Spleen (tissue), 11 donors: ENCODE results near the gene DPM3. TPM values are rescaled to one million over a fixed set of nuclear protein-coding genes. Genes with fewer than 3 reads are reported as not detected.

Source experiments
- DNase-seq: peaks from one replicate; pipeline ENCODE4 v3.0.0-alpha.2; 2020
- H3K27ac ChIP-seq, 8 donors: fragments of 200-600 bp; sonication (generic) in 7 of 8; 1 replicate in 4 of 8; 2 replicates in 4 of 8; pipeline versions ENCODE4 v1.5.0 to v1.8.0; 2016 to 2021; ENCODE audit warnings: inconsistent platforms in 4 of 8, mild to moderate bottlenecking in 4 of 8, moderate library complexity in 1 of 8
- H3K27me3 ChIP-seq, 7 donors: fragments of 200-600 bp; sonication (generic) in 6 of 7; replicated peaks in 1 of 7; 1 replicate in 4 of 7; 2 replicates in 3 of 7; pipeline versions ENCODE4 v1.5.0 to v1.8.0; 2016 to 2021; ENCODE audit warnings: inconsistent platforms in 3 of 7, mild to moderate bottlenecking in 1 of 7
- H3K36me3 ChIP-seq, 6 donors: fragments of 200-600 bp; sonication (generic) in 5 of 6; 1 replicate in 4 of 6; 2 replicates in 2 of 6; pipeline versions ENCODE4 v1.5.0 to v1.8.0; 2016 to 2021; ENCODE audit warnings: inconsistent platforms in 2 of 6
- H3K4me1 ChIP-seq, 6 donors: fragments of 200-600 bp; sonication (generic) in 5 of 6; 1 replicate in 3 of 6; 2 replicates in 3 of 6; pipeline versions ENCODE4 v1.5.0 to v1.8.0; 2016 to 2021; ENCODE audit warnings: inconsistent platforms in 3 of 6
- H3K4me3 ChIP-seq, 8 donors: fragments of 200-600 bp; sonication (generic) in 7 of 8; 1 replicate in 4 of 8; 2 replicates in 4 of 8; pipeline versions ENCODE4 v1.5.0 to v1.8.0; 2016 to 2021; ENCODE audit warnings: inconsistent platforms in 4 of 8, mild to moderate bottlenecking in 4 of 8, moderate library complexity in 2 of 8
- H3K9me3 ChIP-seq, 8 donors: fragments of 200-600 bp; sonication (generic) in 7 of 8; 1 replicate in 4 of 8; 2 replicates in 4 of 8; pipeline versions ENCODE4 v1.5.0 to v1.8.0; 2016 to 2021; ENCODE audit warnings: inconsistent platforms in 4 of 8
- POLR2A ChIP-seq, 3 donors: fragments of 450-650 bp; IDR thresholded peaks; one replicate each; pipeline ENCODE4 v1.5.1; 2017; ENCODE audit warnings: antibody characterized with exemption in 3 of 3, mild to moderate bottlenecking in 1 of 3
- POLR2AphosphoS5 ChIP-seq, 3 donors: sonication (generic); formaldehyde crosslinking; IDR thresholded peaks; one replicate each; pipeline ENCODE4 v1.5.1; 2017; ENCODE audit warnings: antibody characterized with exemption in 3 of 3
- WGBS, 5 donors: extraction: QIAGEN DNeasy Blood & Tissue Kit in 3 of 5; methylation state at CpG; one replicate each; pipeline versions ENCODE4 v1.1.5 to v1.1.7; 2013 to 2018; 5-methylcytosine and 5-hydroxymethylcytosine counted together
- intact Hi-C: fragments of 100-400 bp; cut with DNase I; formaldehyde crosslinking; loops from one replicate; pipeline ENCODE4 v1.15.0; 2023; ENCODE audit warnings: low total_unique reads
- polyA plus RNA-seq, 3 donors: library from polyadenylated mRNA; stranded (reverse); fragments of 200-250 nt; gene quantifications; one replicate each; pipeline ENCODE4 v1.2.1, GENCODE V29; 2013
- total RNA-seq, 7 donors: library from RNA; depleted of rRNA in 3 of 7; stranded (reverse); fragments of >200 nt in 3 of 7; fragmentation: NEBNext Ultra II Directional in 4 of 7; extraction: Animal tissue kit (Norgen Biotek cat#: 25700) in 4 of 7; gene quantifications; one replicate each; pipeline versions ENCODE4 v1.1.0 to v1.2.1, GENCODE V29; 2016 to 2021
- TF ChIP-seq, protein P1 (sequence below), 11 experiments: fragments of 200-600 bp in 7 of 11; fragments of 450-650 bp in 4 of 11; sonication (generic) in 4 of 11; IDR thresholded peaks in 8 of 11; conservative IDR thresholded peaks in 3 of 11; 1 replicate in 7 of 11; 2 replicates in 4 of 11; pipeline versions ENCODE4 v1.4.0 to v1.8.0; 2016 to 2021; ENCODE audit warnings: antibody characterized with exemption in 11 of 11, inconsistent platforms in 4 of 11, mild to moderate bottlenecking in 1 of 11
- donor health status: healthy with polysubstance abuse.
- donor health status: DM: no; HTN: no; CAD: no; lungs with moderate emphysema.
- donor health status: DM: no; HTN: no; CAD: no.
- donor health status: Bipolar disorder and iron deficiency.
- donor health status: healthy.
- donor health status: DM: no; HTN: no; CAD: no.
- donor health status: DM: yes; HTN: yes; CAD: no.

DPM3 gene
- total and polyA plus RNA-seq, 10 donors: 25.0 to 262 (median 54.1) TPM

DNA sequence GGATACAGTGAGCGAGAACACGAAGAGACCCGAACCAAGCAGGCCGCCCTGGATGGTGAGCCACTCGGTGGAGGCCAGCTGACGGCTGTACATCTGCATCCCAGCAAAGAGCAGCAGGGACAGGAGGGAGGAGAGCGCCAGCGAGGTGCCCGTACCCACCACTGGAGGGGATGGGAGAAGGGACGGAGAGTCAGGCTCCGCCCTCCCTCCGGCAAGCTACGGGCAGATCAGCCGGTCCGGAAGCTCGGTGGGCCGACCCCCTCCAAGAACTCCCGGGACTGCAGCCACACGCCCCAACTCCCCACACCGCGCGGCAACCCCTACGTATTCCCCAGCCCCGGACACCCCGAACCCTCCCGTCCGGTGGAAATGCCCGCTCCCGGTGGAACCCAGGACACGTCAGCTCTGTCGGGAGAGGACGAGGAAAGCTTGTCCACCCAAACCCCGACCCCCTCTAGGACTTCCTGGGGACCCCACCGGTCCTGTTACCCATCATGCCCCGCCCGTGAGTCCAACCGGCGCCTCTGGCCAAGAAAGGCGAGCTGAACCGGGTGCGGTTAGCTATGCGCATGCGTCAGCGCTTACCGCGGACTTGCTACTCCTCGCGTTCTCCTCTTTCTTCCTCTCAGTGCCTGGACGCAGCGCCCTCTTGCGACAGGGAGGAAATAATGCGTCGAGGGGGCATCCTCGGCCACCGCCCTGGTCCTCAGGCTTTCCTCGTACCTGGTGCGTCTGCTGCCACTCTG is 32.6 kb upstream of the DPM3 start, which contains the start of gene KRTCAP2:
TSS of gene KRTCAP2 (minus strand) at position 573 of the 746 bp plus-strand sequence. CDS start at position 493, 80 bp downstream.
- Histone ChIP-seq H3K36me3 (peaks cover 0 to 31% (median 17%) of the 10 kb centered on the region in 6 donors), H3K9me3 (no peaks in the 10 kb centered on the region), H3K4me1 (peaks cover 13 to 71% (median 49%) of the 10 kb centered on the region in 6 donors), H3K27me3 (peaks cover 0 to 25% (median 15%) of the 10 kb centered on the region in 7 donors), H3K4me3 (peak within 1 kb of the TSS; percentile 64 to 88 (median 79)), H3K27ac (peak within 1 kb of the TSS; percentile 82 to 97 (median 96))
- DNase-seq: peak; percentile 99
- 0 to 1% (median 1%) methylated on average over 27 to 57 of the region's 57 CpGs for WGBS, 5 donors
- intact Hi-C loops: loop anchor here (10.0 kb wide), 1 partner anchor 52 kb away; no protein-coding TSS in a partner anchor
- TF ChIP-seq POLR2AphosphoS5 (IDR thresholded peaks at IDR 0.05) (peak; percentile 90 to 92 (median 90)), POLR2A (IDR thresholded peaks at IDR 0.05) (peak in 1 of 3 donors; percentile 31)
- TF ChIP-seq, protein P1, sequence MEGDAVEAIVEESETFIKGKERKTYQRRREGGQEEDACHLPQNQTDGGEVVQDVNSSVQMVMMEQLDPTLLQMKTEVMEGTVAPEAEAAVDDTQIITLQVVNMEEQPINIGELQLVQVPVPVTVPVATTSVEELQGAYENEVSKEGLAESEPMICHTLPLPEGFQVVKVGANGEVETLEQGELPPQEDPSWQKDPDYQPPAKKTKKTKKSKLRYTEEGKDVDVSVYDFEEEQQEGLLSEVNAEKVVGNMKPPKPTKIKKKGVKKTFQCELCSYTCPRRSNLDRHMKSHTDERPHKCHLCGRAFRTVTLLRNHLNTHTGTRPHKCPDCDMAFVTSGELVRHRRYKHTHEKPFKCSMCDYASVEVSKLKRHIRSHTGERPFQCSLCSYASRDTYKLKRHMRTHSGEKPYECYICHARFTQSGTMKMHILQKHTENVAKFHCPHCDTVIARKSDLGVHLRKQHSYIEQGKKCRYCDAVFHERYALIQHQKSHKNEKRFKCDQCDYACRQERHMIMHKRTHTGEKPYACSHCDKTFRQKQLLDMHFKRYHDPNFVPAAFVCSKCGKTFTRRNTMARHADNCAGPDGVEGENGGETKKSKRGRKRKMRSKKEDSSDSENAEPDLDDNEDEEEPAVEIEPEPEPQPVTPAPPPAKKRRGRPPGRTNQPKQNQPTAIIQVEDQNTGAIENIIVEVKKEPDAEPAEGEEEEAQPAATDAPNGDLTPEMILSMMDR (IDR thresholded peaks at IDR 0.05 in 8 of 11, conservative IDR thresholded peaks at IDR 0.05 in 3 of 11): peak; percentile 88 to 98 (median 97)

DNA sequence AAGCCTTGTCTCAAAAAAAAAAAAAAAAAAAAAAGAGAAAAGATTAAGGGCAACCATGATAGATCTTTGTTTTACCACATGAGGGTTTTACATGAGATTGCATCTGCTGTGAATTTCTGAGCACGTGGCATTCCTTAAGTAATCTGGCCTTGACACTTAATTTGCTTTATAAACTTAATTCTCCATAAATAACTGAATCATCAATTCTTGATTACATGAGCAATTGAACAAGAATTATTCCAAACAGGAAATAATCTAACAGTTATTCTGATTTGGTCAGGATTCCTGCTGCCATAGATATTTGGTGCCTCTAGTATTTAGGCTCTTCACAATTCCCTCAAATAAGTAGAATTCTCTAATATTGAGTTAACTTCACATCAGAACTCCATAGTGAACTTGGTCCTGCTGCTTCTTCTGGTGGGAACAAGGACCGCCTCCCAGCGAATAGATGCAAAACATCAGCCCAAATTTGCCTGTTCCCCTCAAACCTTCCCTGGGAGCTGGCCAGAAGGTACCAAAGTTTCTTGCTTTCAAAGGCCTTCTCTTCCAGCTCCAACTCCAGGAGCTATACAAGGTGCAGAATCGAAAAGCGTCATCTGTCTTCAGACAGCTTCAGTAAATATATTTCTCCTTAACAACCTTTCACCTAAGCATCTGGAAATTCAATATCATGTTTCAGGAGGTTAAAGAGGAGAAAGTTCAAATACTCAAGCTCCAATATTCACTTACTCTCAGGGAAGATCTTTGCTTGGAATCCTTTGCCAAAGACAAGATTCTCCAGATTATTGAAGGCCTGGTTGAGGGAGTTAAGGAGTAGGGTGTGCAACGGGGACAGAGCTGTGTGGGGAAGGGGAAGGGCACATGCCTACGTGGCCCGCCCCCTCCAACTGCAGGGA is 31.8 kb upstream of the DPM3 start:
- WGBS, 5 donors: 43 to 53% (median 49%) methylated on average over 8 of the region's 8 CpGs
- TF ChIP-seq POLR2AphosphoS5 (IDR thresholded peaks at IDR 0.05) (no peak), POLR2A (IDR thresholded peaks at IDR 0.05) (no peak)
- TF ChIP-seq, protein P1 (IDR thresholded peaks at IDR 0.05 in 8 of 11, conservative IDR thresholded peaks at IDR 0.05 in 3 of 11): no peak
- H3K4me3 ChIP-seq: peak overlapping the region; percentile 64 to 88 (median 79)
- intact Hi-C loops: loop anchor here (10.0 kb wide), 1 partner anchor 53 kb away; no protein-coding TSS in a partner anchor
- H3K9me3 ChIP-seq: no peaks in the 10 kb centered on the region
- H3K4me1 ChIP-seq: peaks cover 21 to 71% (median 55%) of the 10 kb centered on the region in 6 donors
- peak overlapping the region; percentile 82 to 97 (median 96) for H3K27ac ChIP-seq
- peak; percentile 17 for DNase-seq
- H3K27me3 ChIP-seq: peaks cover 0 to 25% (median 15%) of the 10 kb centered on the region in 7 donors
- peaks cover 0 to 31% (median 17%) of the 10 kb centered on the region in 6 donors for H3K36me3 ChIP-seq

- H3K27ac ChIP-seq: no peak overlapping the region
- peaks cover 0 to 24% (median 15%) of the 10 kb centered on the region in 7 donors for H3K27me3 ChIP-seq
- H3K9me3 ChIP-seq: no peaks in the 10 kb centered on the region
- H3K4me1 ChIP-seq: peaks cover 21 to 71% (median 56%) of the 10 kb centered on the region in 6 donors
- H3K4me3 ChIP-seq: no peak overlapping the region
- TF ChIP-seq POLR2A (IDR thresholded peaks at IDR 0.05) (no peak), POLR2AphosphoS5 (IDR thresholded peaks at IDR 0.05) (no peak)
- TF ChIP-seq, protein P1 (IDR thresholded peaks at IDR 0.05 in 8 of 11, conservative IDR thresholded peaks at IDR 0.05 in 3 of 11): no peak
- DNase-seq: peak; percentile 24
- peaks cover 0 to 31% (median 17%) of the 10 kb centered on the region in 6 donors for H3K36me3 ChIP-seq
- 92 to 97% (median 94%) methylated on average over 7 of the region's 7 CpGs for WGBS, 5 donors
- intact Hi-C loops: loop anchor here (10.0 kb wide), 1 partner anchor 54 kb away; no protein-coding TSS in a partner anchor
These were observed 30.5 kb upstream of the DPM3 start for GRCh38 chr1:155170806-155171205.
